Sigmoid colon (tissue), 4 donors: ENCODE measurements around the gene RALGDS.

ENCODE experiments used
- POLR2AphosphoS5 ChIP-seq, 4 donors: sonication (generic); formaldehyde crosslinking; IDR thresholded peaks; one replicate each; pipeline ENCODE4 v1.6.1; 2017; ENCODE audit warnings: antibody characterized with exemption in 4 of 4
- TF ChIP-seq, protein P1 (sequence below), 4 experiments: fragments of 450-650 bp in 3 of 4; fragments of 200-600 bp in 1 of 4; IDR thresholded peaks; one replicate each; pipeline ENCODE4 v1.5.1; 2016 to 2019; ENCODE audit warnings: antibody characterized with exemption in 4 of 4, mild to moderate bottlenecking in 3 of 4, moderate library complexity in 2 of 4

DNA sequence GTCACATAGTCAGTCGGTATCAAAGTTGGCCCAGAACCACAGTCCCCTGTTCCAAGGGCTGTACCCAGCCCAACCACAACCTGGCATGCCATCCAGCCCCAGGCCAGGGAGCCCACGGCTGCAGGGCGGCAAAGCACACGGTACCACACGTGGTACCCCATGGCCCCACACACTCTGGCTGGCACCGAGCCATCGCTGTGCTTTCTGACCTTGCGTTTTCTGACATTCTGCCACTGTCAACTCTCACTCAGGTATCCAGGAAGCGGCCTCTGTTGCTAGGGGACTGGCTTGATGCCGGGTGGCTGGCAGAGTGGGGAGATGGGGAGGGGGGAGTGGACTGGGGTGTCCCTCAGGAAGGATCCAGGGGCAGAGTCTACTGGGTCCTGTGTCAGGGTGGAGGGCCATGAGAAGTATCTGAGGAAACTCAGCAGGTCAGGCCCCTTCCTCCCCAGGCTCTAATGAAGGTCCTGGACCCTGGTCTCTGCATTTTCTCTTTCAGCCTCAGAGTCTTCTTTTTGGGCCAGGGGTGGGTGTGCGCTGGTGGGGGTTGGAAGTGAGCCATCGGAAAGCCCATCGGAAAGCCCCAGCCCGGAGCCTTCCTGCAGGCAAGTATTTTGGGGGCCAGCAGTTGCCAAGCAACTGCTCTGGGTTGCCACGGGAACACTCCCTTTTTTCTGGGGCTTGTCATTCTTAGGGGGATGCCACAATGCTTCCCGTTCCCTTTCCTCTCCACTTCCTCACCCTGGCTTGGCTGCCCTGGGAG is 21.0 kb upstream of the RALGDS start:
- no peak for TF ChIP-seq POLR2AphosphoS5 (IDR thresholded peaks at IDR 0.05)
- TF ChIP-seq, protein P1, sequence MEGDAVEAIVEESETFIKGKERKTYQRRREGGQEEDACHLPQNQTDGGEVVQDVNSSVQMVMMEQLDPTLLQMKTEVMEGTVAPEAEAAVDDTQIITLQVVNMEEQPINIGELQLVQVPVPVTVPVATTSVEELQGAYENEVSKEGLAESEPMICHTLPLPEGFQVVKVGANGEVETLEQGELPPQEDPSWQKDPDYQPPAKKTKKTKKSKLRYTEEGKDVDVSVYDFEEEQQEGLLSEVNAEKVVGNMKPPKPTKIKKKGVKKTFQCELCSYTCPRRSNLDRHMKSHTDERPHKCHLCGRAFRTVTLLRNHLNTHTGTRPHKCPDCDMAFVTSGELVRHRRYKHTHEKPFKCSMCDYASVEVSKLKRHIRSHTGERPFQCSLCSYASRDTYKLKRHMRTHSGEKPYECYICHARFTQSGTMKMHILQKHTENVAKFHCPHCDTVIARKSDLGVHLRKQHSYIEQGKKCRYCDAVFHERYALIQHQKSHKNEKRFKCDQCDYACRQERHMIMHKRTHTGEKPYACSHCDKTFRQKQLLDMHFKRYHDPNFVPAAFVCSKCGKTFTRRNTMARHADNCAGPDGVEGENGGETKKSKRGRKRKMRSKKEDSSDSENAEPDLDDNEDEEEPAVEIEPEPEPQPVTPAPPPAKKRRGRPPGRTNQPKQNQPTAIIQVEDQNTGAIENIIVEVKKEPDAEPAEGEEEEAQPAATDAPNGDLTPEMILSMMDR (IDR thresholded peaks at IDR 0.05), result no peak
